Upper lobe of right lung (tissue), 1 donor: ENCODE results near the gene FTCDNL1. TPM values are rescaled to one million over a fixed set of nuclear protein-coding genes. Genes with fewer than 3 reads are reported as not detected.

Experiments used
- ATAC-seq: fragments of 200-7000 bp; cut with Tn5 transposase; one replicate; pipeline ENCODE4 v1.9.1; 2020; ENCODE audit warnings: mild to moderate bottlenecking, moderate library complexity
- DNase-seq: peaks from one replicate; pipeline ENCODE4 v3.0.0-alpha.2; 2020
- H3K27ac ChIP-seq: fragments of 200-600 bp; one replicate; pipeline ENCODE4 v1.8.0; 2022
- H3K27me3 ChIP-seq: fragments of 200-600 bp; one replicate; pipeline ENCODE4 v1.8.0; 2022; ENCODE audit warnings: mild to moderate bottlenecking
- H3K36me3 ChIP-seq: fragments of 200-600 bp; one replicate; pipeline ENCODE4 v1.8.0; 2022
- H3K4me1 ChIP-seq: fragments of 200-600 bp; one replicate; pipeline ENCODE4 v1.8.0; 2022
- H3K4me3 ChIP-seq: fragments of 200-600 bp; one replicate; pipeline ENCODE4 v1.8.0; 2022; ENCODE audit warnings: mild to moderate bottlenecking
- H3K9me3 ChIP-seq: fragments of 200-600 bp; one replicate; pipeline ENCODE4 v1.8.0; 2022
- CTCF ChIP-seq: fragments of 200-600 bp; IDR thresholded peaks from one replicate; pipeline ENCODE4 v1.8.0; 2022; ENCODE audit warnings: antibody characterized with exemption
- intact Hi-C: fragments of 100-400 bp; cut with DNase I; formaldehyde crosslinking; loops from one replicate; pipeline ENCODE4 v1.11.0; 2022
- total RNA-seq: library from RNA; stranded (reverse); fragmentation: NEBNext Ultra II Directional; extraction: Animal tissue kit (Norgen Biotek cat#: 25700); gene quantifications from one replicate; pipeline ENCODE4 v1.2.1, GENCODE V29; 2021
- donor health status: DM: no; HTN: yes; CAD: no; lungs with severe emphysema.

The FTCDNL1 gene
- total RNA-seq, 1 donor from 2014 or later, result 2.1 TPM

DNA sequence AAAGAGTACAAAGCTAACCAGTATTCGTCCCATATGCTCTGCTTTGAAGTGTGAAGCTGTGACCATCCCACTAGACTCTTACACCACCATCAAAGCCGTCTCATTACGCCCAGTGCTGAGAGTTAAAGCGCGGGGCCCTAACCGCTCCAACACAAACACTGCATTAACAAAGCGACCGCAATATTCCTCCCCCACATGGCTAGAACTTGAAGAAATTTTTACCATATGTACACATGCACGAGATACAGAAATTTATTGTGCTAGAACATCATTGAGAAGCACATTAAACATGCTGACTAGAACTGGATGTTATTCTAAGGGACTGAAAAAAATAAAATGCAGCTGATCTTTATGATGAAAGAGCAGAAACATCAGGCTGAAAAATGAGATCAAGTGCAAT, 20.5 kb downstream of the FTCDNL1 start:
- H3K27ac ChIP-seq, result no peak overlapping the region
- ATAC-seq (no peak), DNase-seq (no peak)
- no peaks in the 10 kb centered on the region for H3K4me1 ChIP-seq
- H3K4me3 ChIP-seq, result no peak overlapping the region
- no peak for TF ChIP-seq CTCF
- H3K36me3 ChIP-seq, result no peaks in the 10 kb centered on the region
- no peaks in the 10 kb centered on the region for H3K27me3 ChIP-seq
- intact Hi-C loops, result no loop called here
- no peaks in the 10 kb centered on the region for H3K9me3 ChIP-seq

DNA sequence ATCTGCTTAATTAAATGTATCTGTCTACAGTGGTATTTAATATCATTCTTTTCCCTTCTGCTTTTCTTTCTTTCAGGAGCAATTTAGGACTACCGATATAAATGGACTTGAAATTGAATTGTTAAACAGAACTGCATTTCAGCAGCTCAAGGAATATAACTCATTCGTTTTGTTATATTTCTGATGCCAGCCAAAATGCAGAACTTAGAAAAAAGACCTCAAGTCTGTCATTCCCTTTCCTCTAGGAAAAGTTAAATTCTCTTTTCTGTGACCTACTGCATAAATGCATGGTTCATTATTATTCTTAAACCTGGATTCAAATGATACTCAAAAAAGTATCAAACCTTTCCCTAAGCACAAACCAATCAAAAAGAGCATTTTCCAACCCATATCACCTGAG, 21.4 kb downstream of the FTCDNL1 start:
- no peaks in the 10 kb centered on the region for H3K36me3 ChIP-seq
- ATAC-seq (no peak), DNase-seq (no peak)
- no peaks in the 10 kb centered on the region for H3K4me1 ChIP-seq
- no peak overlapping the region for H3K4me3 ChIP-seq
- TF ChIP-seq CTCF, result no peak
- H3K27me3 ChIP-seq, result no peaks in the 10 kb centered on the region
- intact Hi-C loops, result no loop called here
- H3K9me3 ChIP-seq, result no peaks in the 10 kb centered on the region
- no peak overlapping the region for H3K27ac ChIP-seq

- Histone ChIP-seq H3K27ac (no peak overlapping the region), H3K36me3 (no peaks in the 10 kb centered on the region), H3K4me1 (no peaks in the 10 kb centered on the region), H3K9me3 (no peaks in the 10 kb centered on the region), H3K27me3 (no peaks in the 10 kb centered on the region), H3K4me3 (no peak overlapping the region)
- TF ChIP-seq CTCF, result no peak
- ATAC-seq (no peak), DNase-seq (no peak)
- intact Hi-C loops, result no loop called here
Measured at GRCh38 chr2:199819746-199820145, 31.2 kb downstream of the FTCDNL1 start.

GRCh38 chr2:199818754-199819153, 32.2 kb downstream of the FTCDNL1 start:
- Histone ChIP-seq H3K9me3 (no peaks in the 10 kb centered on the region), H3K36me3 (no peaks in the 10 kb centered on the region), H3K27ac (no peak overlapping the region), H3K4me3 (no peak overlapping the region), H3K27me3 (no peaks in the 10 kb centered on the region), H3K4me1 (no peaks in the 10 kb centered on the region)
- intact Hi-C loops, result no loop called here
- ATAC-seq (no peak), DNase-seq (no peak)
- TF ChIP-seq CTCF, result no peak

GRCh38 chr2:199818026-199818425, 33.0 kb downstream of the FTCDNL1 start:
- TF ChIP-seq CTCF, result no peak
- DNase-seq (no peak), ATAC-seq (no peak)
- intact Hi-C loops, result no loop called here
- H3K4me1 ChIP-seq, result no peaks in the 10 kb centered on the region
- H3K9me3 ChIP-seq, result no peaks in the 10 kb centered on the region
- H3K27ac ChIP-seq, result no peak overlapping the region
- H3K4me3 ChIP-seq, result no peak overlapping the region
- H3K36me3 ChIP-seq, result no peaks in the 10 kb centered on the region
- H3K27me3 ChIP-seq, result no peaks in the 10 kb centered on the region

- Histone ChIP-seq H3K27me3 (no peaks in the 10 kb centered on the region), H3K27ac (no peak overlapping the region), H3K4me3 (no peak overlapping the region), H3K36me3 (no peaks in the 10 kb centered on the region), H3K4me1 (no peaks in the 10 kb centered on the region), H3K9me3 (no peaks in the 10 kb centered on the region)
- DNase-seq (no peak), ATAC-seq (no peak)
- TF ChIP-seq CTCF, result no peak
- intact Hi-C loops, result no loop called here
Measured at GRCh38 chr2:199814817-199815211, 36.2 kb downstream of the FTCDNL1 start.
